Measurements from ENCODE around the gene OR1S2.

The OR1S2 gene, protein sequence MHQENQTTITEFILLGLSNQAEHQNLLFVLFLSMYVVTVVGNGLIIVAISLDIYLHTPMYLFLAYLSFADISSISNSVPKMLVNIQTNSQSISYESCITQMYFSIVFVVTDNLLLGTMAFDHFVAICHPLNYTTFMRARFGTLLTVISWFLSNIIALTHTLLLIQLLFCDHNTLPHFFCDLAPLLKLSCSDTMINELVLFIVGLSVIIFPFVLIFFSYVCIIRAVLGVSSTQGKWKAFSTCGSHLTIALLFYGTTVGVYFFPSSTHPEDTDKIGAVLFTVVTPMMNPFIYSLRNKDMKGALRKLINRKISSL

DNA sequence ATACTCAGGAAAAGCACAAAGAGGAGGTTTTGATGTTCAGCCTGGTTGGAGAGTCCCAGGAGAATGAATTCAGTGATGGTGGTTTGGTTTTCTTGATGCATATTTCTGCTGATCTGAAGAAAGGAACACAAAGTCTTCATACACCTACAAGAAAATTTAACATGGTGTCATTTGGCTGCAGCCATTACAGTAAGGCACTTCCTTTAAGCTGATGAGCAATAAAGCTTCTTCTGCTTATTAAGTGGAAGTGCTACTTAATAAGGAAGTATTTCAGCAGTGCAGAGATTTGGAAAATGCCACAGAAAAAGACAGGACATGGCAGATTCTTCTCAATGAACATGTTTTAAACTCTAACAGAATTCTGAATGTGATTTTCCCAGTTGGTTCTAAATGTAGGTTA is at the start of gene OR1S2:
Gene OR1S2, minus strand, starts transcription at position 101 of the 400 bp plus-strand sequence. Its CDS starts 0 bp downstream, at position 101.
- H2AFZ ChIP-seq (ENCODE audit: low read length), result no peak within 1 kb of the TSS
- H3F3A ChIP-seq (ENCODE audit: low read depth), result no peaks in the 10 kb centered on the region
- no peak within 1 kb of the TSS for H3K4me2 ChIP-seq (ENCODE audit: low read depth, low read length, poor library complexity, severe bottlenecking)
- H4K20me1 ChIP-seq (ENCODE audit: insufficient read depth, low read length, poor library complexity, severe bottlenecking), result no peaks in the 10 kb centered on the region
- no peaks in the 10 kb centered on the region for H3K4me1 ChIP-seq (ENCODE audit: insufficient read depth, low read length, poor library complexity, severe bottlenecking)
- no peaks in the 10 kb centered on the region for H3K27me3 ChIP-seq (ENCODE audit: insufficient read depth, low read length, poor library complexity, severe bottlenecking)
- no peaks in the 10 kb centered on the region for H3K9me3 ChIP-seq (ENCODE audit: insufficient read depth, low read depth, low read length)
- TF ChIP-seq, protein P1, sequence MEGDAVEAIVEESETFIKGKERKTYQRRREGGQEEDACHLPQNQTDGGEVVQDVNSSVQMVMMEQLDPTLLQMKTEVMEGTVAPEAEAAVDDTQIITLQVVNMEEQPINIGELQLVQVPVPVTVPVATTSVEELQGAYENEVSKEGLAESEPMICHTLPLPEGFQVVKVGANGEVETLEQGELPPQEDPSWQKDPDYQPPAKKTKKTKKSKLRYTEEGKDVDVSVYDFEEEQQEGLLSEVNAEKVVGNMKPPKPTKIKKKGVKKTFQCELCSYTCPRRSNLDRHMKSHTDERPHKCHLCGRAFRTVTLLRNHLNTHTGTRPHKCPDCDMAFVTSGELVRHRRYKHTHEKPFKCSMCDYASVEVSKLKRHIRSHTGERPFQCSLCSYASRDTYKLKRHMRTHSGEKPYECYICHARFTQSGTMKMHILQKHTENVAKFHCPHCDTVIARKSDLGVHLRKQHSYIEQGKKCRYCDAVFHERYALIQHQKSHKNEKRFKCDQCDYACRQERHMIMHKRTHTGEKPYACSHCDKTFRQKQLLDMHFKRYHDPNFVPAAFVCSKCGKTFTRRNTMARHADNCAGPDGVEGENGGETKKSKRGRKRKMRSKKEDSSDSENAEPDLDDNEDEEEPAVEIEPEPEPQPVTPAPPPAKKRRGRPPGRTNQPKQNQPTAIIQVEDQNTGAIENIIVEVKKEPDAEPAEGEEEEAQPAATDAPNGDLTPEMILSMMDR (conservative IDR thresholded peaks at IDR 0.05; ENCODE audit: low read length), result no peak
- no peak for TF ChIP-seq EZH2phosphoT487 (IDR thresholded peaks at IDR 0.05; ENCODE audit: borderline replicate concordance)
- no peaks in the 10 kb centered on the region for H3K9me2 ChIP-seq (replicated peaks; ENCODE audit: low read depth, low read length)
- H3K79me2 ChIP-seq (ENCODE audit: insufficient read depth, low read length), result no peaks in the 10 kb centered on the region
- no peak within 1 kb of the TSS for H3K9ac ChIP-seq (ENCODE audit: low read depth, low read length, poor library complexity, severe bottlenecking)
- H3K4me3 ChIP-seq (ENCODE audit: low read length, poor library complexity, severe bottlenecking), result no peak within 1 kb of the TSS
- H3K36me3 ChIP-seq (ENCODE audit: insufficient read depth, low read length), result no peaks in the 10 kb centered on the region

DNA sequence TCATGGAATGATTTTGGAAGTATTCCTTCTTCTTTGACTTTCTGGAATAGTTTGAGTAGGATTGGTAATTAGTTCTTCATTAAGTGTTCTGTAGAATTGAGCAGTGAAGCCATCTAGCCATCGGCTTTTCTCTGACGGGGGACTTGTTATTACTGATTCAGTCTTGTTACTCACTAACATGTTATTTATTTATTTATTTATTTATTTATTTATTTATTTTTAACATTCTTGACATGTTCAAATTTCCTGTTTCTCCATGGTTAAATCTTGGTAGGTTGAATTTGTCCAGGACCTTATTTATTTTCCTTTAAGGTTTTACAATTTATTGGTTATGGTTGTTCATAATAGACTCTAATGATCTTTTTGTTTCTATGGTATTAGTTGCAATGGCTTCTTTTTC is 40.0 kb upstream of the OR1S2 start:
- no peaks in the 10 kb centered on the region for H3K9me2 ChIP-seq (replicated peaks; ENCODE audit: low read depth, low read length)
- no peaks in the 10 kb centered on the region for H3K79me2 ChIP-seq (ENCODE audit: insufficient read depth, low read length)
- no peak overlapping the region for H3K4me3 ChIP-seq (ENCODE audit: low read length, poor library complexity, severe bottlenecking)
- H2AFZ ChIP-seq (ENCODE audit: low read length), result no peak overlapping the region
- TF ChIP-seq, protein P1 (conservative IDR thresholded peaks at IDR 0.05; ENCODE audit: low read length), result no peak
- TF ChIP-seq EZH2phosphoT487 (IDR thresholded peaks at IDR 0.05; ENCODE audit: borderline replicate concordance), result no peak
- H4K20me1 ChIP-seq (ENCODE audit: insufficient read depth, low read length, poor library complexity, severe bottlenecking), result no peaks in the 10 kb centered on the region
- no peaks in the 10 kb centered on the region for H3K4me1 ChIP-seq (ENCODE audit: insufficient read depth, low read length, poor library complexity, severe bottlenecking)
- no peaks in the 10 kb centered on the region for H3K36me3 ChIP-seq (ENCODE audit: insufficient read depth, low read length)
- no peaks in the 10 kb centered on the region for H3F3A ChIP-seq (ENCODE audit: low read depth)
- H3K4me2 ChIP-seq (ENCODE audit: low read depth, low read length, poor library complexity, severe bottlenecking), result no peak overlapping the region
- no peaks in the 10 kb centered on the region for H3K27me3 ChIP-seq (ENCODE audit: insufficient read depth, low read length, poor library complexity, severe bottlenecking)
- H3K9me3 ChIP-seq (ENCODE audit: insufficient read depth, low read depth, low read length), result no peaks in the 10 kb centered on the region
- H3K9ac ChIP-seq (ENCODE audit: low read depth, low read length, poor library complexity, severe bottlenecking), result no peak overlapping the region

DNA sequence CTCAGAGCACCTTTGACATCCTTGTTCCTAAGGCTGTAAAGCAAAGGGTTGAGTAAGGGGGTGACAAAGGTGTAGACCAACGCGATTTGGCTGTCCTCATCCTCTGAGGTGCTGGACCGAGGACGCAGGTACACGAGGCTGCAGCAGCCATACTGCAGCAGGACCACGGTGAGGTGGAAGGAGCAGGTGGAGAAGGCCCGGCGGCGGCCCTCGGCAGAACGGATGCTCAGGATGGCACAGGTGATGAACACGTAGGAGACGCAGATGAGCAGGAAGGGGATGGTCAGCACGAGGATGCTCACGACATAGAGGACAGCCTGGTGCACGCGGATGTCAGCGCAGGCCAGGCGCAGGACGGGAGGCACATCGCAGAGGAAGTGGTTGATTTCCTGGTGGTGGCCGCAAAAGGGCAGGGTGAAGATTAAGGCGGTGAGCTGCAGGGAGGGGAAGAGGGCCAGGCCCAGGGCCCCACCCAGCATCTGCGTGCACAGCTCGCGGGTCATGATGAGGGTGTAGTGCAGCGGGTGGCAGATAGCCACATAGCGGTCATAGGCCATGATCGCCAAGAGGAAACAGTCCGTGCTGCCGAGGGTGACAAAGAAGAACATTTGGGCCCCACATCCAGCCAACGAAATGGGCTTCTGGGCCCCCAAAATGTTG is 24.1 kb upstream of the OR1S2 start:
- TF ChIP-seq EZH2phosphoT487 (IDR thresholded peaks at IDR 0.05; ENCODE audit: borderline replicate concordance), result no peak
- TF ChIP-seq, protein P1 (conservative IDR thresholded peaks at IDR 0.05; ENCODE audit: low read length), result no peak
- no peak overlapping the region for H2AFZ ChIP-seq (ENCODE audit: low read length)
- H4K20me1 ChIP-seq (ENCODE audit: insufficient read depth, low read length, poor library complexity, severe bottlenecking), result no peaks in the 10 kb centered on the region

More for the DNA sequence above, 24.1 kb upstream of the OR1S2 start:
- H3K36me3 ChIP-seq (ENCODE audit: insufficient read depth, low read length), result no peaks in the 10 kb centered on the region
- no peaks in the 10 kb centered on the region for H3K4me1 ChIP-seq (ENCODE audit: insufficient read depth, low read length, poor library complexity, severe bottlenecking)
- H3F3A ChIP-seq (ENCODE audit: low read depth), result no peaks in the 10 kb centered on the region
- no peak overlapping the region for H3K4me2 ChIP-seq (ENCODE audit: low read depth, low read length, poor library complexity, severe bottlenecking)
- H3K9me3 ChIP-seq (ENCODE audit: insufficient read depth, low read depth, low read length), result no peaks in the 10 kb centered on the region
- H3K4me3 ChIP-seq (ENCODE audit: low read length, poor library complexity, severe bottlenecking), result no peak overlapping the region
- H3K9me2 ChIP-seq (replicated peaks; ENCODE audit: low read depth, low read length), result no peaks in the 10 kb centered on the region
- no peaks in the 10 kb centered on the region for H3K27me3 ChIP-seq (ENCODE audit: insufficient read depth, low read length, poor library complexity, severe bottlenecking)
- H3K79me2 ChIP-seq (ENCODE audit: insufficient read depth, low read length), result no peaks in the 10 kb centered on the region
- H3K9ac ChIP-seq (ENCODE audit: low read depth, low read length, poor library complexity, severe bottlenecking), result no peak overlapping the region

Data from Loucy (cell line).